CD4-positive, alpha-beta T cell (primary cell): ENCODE data around the gene CFI. TPM values are rescaled to one million over a fixed set of nuclear protein-coding genes. Genes with fewer than 3 reads are reported as not detected.

Experiments used
- ATAC-seq: fragments of 200-7000 bp; cut with Tn5 transposase; one replicate; pipeline ENCODE4 v1.10.0; 2022; ENCODE audit warnings: mild to moderate bottlenecking; ENCODE audit not compliant: poor library complexity
- CTCF ChIA-PET: fragments of 350-600 bp; sonication (Branson Sonifier 250); formaldehyde crosslinking; loops from one replicate; lab custom pipeline; 2021; ENCODE audit warnings: antibody characterized with exemption, inconsistent platforms; lab: Charles Lee
- POLR2A ChIA-PET: fragments of 350-600 bp; sonication (Branson Sonifier 250); formaldehyde crosslinking; loops from one replicate; lab custom pipeline; 2021; ENCODE audit warnings: antibody characterized with exemption, inconsistent platforms; lab: Charles Lee
- DNase-seq, 14 experiments: peaks; one replicate each; pipeline ENCODE4 v3.0.0-alpha.2; 2013 to 2020; ENCODE audit warnings: mixed read lengths in 2 of 14
- H3K27ac ChIP-seq, 2 donors: one replicate each; pipeline versions ENCODE4 v1.5.1 to v1.7.0; 2013; ENCODE audit warnings: low read length in 2 of 2, low read depth in 1 of 2, mild to moderate bottlenecking in 1 of 2
- H3K27me3 ChIP-seq, 2 experiments: 1 replicate in 1 of 2; 2 replicates in 1 of 2; pipeline versions ENCODE4 v1.6.1 to v1.7.0; 2013; ENCODE audit warnings: low read length in 2 of 2, control low read depth in 1 of 2, mild to moderate bottlenecking in 1 of 2, moderate library complexity in 1 of 2; ENCODE audit not compliant: insufficient read depth in 2 of 2, control insufficient read depth in 1 of 2
- H3K36me3 ChIP-seq: one replicate; pipeline ENCODE4 v1.6.1; 2013; ENCODE audit warnings: low read length, control low read depth; ENCODE audit not compliant: insufficient read depth
- H3K4me1 ChIP-seq: one replicate; pipeline ENCODE4 v1.6.1; 2013; ENCODE audit warnings: low read length, control low read depth; ENCODE audit not compliant: insufficient read depth
- H3K4me3 ChIP-seq: one replicate; pipeline ENCODE4 v1.5.1; 2013; ENCODE audit warnings: mild to moderate bottlenecking, low read length, moderate library complexity
- H3K9me3 ChIP-seq, 2 experiments: 1 replicate in 1 of 2; 2 replicates in 1 of 2; pipeline versions ENCODE4 v1.6.1 to v1.7.0; 2013; ENCODE audit warnings: low read length in 2 of 2, mild to moderate bottlenecking in 2 of 2, control low read depth in 1 of 2, moderate library complexity in 1 of 2; ENCODE audit not compliant: control insufficient read depth in 1 of 2, insufficient read depth in 1 of 2
- H3K27ac Mint-ChIP-seq: one replicate; pipeline ENCODE4 v1.8.0; 2020; ENCODE audit warnings: mixed read lengths
- H3K27me3 Mint-ChIP-seq: one replicate; pipeline ENCODE4 v1.8.0; 2021; ENCODE audit warnings: mixed read lengths
- H3K36me3 Mint-ChIP-seq: one replicate; pipeline ENCODE4 v1.8.0; 2021; ENCODE audit warnings: low read depth, mixed read lengths
- H3K4me1 Mint-ChIP-seq: one replicate; pipeline ENCODE4 v1.8.0; 2021; ENCODE audit warnings: low read depth, mixed read lengths
- H3K4me3 Mint-ChIP-seq: one replicate; pipeline ENCODE4 v1.8.0; 2020; ENCODE audit warnings: mild to moderate bottlenecking, mixed read lengths
- H3K9me3 Mint-ChIP-seq: one replicate; pipeline ENCODE4 v1.8.0; 2020; ENCODE audit warnings: mixed read lengths
- intact Hi-C, 2 experiments: fragments of 100-400 bp; cut with DNase I in 1 of 2; cut with micrococcal nuclease in 1 of 2; formaldehyde crosslinking; loops; one replicate each; pipeline versions ENCODE4 v1.15.1 to v1.9.0; 2023 to 2025; cut with DNase I, micrococcal nuclease
- polyA plus RNA-seq, 2 donors: library from polyadenylated mRNA; unstranded; fragments of 120-200 nt; gene quantifications; one replicate each; pipeline ENCODE4 v1.2.1, GENCODE V29; 2013
- total RNA-seq, 174 experiments: library from RNA in 2 of 174; stranded (reverse) in 2 of 174; gene quantifications; one replicate each; pipeline ENCODE4 v1.2.3 and lab custom pipeline; 2021 to 2026
- TF ChIP-seq, protein P1 (sequence below): fragments of 200-600 bp; IDR thresholded peaks from one replicate; pipeline ENCODE4 v1.8.0; 2022; ENCODE audit warnings: antibody characterized with exemption, mild to moderate bottlenecking

Gene CFI
- not detected for total RNA-seq
- polyA plus RNA-seq (2013, experiment 1 of 2): not detected
- 0.11 TPM for polyA plus RNA-seq (2013, experiment 2 of 2)
- 0 to 0.33 (median 0) reads per million in 172 experiments for total RNA-seq (lab: John Stamatoyannopoulos, UW)

GRCh38 chr4:109801895-109802319 is at the start of gene CFI:
TSS of gene CFI (minus strand) at chr4:109801999. CDS start at chr4:109801971, 28 bp downstream.
- Mint-ChIP-seq H3K4me3 (no peak within 1 kb of the TSS), H3K9me3 (no peaks in the 10 kb centered on the region), H3K27me3 (no peaks in the 10 kb centered on the region), H3K27ac (no peak within 1 kb of the TSS), H3K36me3 (no peaks in the 10 kb centered on the region), H3K4me1 (no peaks in the 10 kb centered on the region)
- no peaks in the 10 kb centered on the region for H3K27me3 ChIP-seq
- H3K4me1 ChIP-seq: no peaks in the 10 kb centered on the region
- intact Hi-C loops: loop anchor here in 1 of 2 experiments (5.0 kb wide), 1 partner anchor 380 kb away; no protein-coding TSS in a partner anchor
- TF ChIP-seq, protein P1, sequence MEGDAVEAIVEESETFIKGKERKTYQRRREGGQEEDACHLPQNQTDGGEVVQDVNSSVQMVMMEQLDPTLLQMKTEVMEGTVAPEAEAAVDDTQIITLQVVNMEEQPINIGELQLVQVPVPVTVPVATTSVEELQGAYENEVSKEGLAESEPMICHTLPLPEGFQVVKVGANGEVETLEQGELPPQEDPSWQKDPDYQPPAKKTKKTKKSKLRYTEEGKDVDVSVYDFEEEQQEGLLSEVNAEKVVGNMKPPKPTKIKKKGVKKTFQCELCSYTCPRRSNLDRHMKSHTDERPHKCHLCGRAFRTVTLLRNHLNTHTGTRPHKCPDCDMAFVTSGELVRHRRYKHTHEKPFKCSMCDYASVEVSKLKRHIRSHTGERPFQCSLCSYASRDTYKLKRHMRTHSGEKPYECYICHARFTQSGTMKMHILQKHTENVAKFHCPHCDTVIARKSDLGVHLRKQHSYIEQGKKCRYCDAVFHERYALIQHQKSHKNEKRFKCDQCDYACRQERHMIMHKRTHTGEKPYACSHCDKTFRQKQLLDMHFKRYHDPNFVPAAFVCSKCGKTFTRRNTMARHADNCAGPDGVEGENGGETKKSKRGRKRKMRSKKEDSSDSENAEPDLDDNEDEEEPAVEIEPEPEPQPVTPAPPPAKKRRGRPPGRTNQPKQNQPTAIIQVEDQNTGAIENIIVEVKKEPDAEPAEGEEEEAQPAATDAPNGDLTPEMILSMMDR: no peak
- ATAC-seq (no peak), DNase-seq (no peak)
- H3K27ac ChIP-seq: no peak within 1 kb of the TSS
- no peaks in the 10 kb centered on the region for H3K9me3 ChIP-seq
- ChIA-PET POLR2A (no interaction called here), CTCF (no interaction called here)
- H3K4me3 ChIP-seq: no peak within 1 kb of the TSS
- no peaks in the 10 kb centered on the region for H3K36me3 ChIP-seq

DNA sequence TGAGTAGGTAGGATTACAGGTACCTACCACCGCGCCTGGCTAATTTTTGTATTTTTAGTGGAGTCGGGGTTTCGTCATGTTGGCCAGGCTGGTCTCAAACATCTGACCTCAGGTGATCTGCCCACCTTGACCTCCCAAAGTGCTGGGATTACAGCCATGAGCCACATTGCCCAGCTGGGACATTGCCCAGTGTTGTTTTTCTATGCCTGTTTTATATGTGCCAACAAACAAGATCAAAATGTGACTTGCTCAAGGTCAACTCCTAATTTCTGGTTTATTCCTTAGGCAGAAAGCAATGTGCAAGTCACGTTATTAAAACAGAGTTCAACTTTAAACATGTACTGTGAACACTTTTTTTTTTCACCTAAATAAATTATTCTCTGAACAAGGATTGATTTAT is 48.8 kb upstream of the CFI start:
- H3K36me3 Mint-ChIP-seq: peaks cover 12% of the 10 kb centered on the region
- no peak overlapping the region for H3K4me3 Mint-ChIP-seq
- no peaks in the 10 kb centered on the region for H3K9me3 ChIP-seq
- ATAC-seq (no peak), DNase-seq (no peak)
- intact Hi-C loops: no loop called here
- POLR2A ChIA-PET: interaction anchor here (0.7 kb wide), 1 partner anchor 585 kb away, joined by 3 read pairs; no protein-coding TSS in a partner anchor
- H3K4me1 ChIP-seq: no peaks in the 10 kb centered on the region
- H3K27ac Mint-ChIP-seq: no peak overlapping the region
- no peaks in the 10 kb centered on the region for H3K9me3 Mint-ChIP-seq
- CTCF ChIA-PET: no interaction called here
- H3K4me1 Mint-ChIP-seq: peaks cover 7% of the 10 kb centered on the region
- no peaks in the 10 kb centered on the region for H3K36me3 ChIP-seq
- H3K27me3 Mint-ChIP-seq: no peaks in the 10 kb centered on the region
- no peak overlapping the region for H3K27ac ChIP-seq
- TF ChIP-seq, protein P1: no peak
- no peaks in the 10 kb centered on the region for H3K27me3 ChIP-seq
- no peak overlapping the region for H3K4me3 ChIP-seq

- ChIA-PET POLR2A (no interaction called here), CTCF (no interaction called here)
- peaks cover 6% of the 10 kb centered on the region for H3K4me1 Mint-ChIP-seq
- H3K27ac ChIP-seq: no peak overlapping the region
- TF ChIP-seq, protein P1: no peak
- H3K27me3 Mint-ChIP-seq: no peaks in the 10 kb centered on the region
- no peaks in the 10 kb centered on the region for H3K4me1 ChIP-seq
- H3K27ac Mint-ChIP-seq: no peak overlapping the region
- peaks cover 7% of the 10 kb centered on the region for H3K36me3 Mint-ChIP-seq
- no peaks in the 10 kb centered on the region for H3K9me3 Mint-ChIP-seq
- no peaks in the 10 kb centered on the region for H3K27me3 ChIP-seq
- H3K4me3 ChIP-seq: no peak overlapping the region
- intact Hi-C loops: no loop called here
- DNase-seq (no peak), ATAC-seq (no peak)
- H3K36me3 ChIP-seq: no peaks in the 10 kb centered on the region
- no peaks in the 10 kb centered on the region for H3K9me3 ChIP-seq
- no peak overlapping the region for H3K4me3 Mint-ChIP-seq
Measured at GRCh38 chr4:109848501-109848900, 46.7 kb upstream of the CFI start.
